NT2/D1 (cell line): ENCODE results near the gene ZSWIM4.
"Not testable (repeated sequence)": the region's sequence is repeated elsewhere in the genome, so short reads cannot be mapped to it uniquely, and the experiment has no call there.

Experiments
- DNase-seq: peaks from one replicate; pipeline ENCODE4 v3.0.0-alpha.2; 2011; ENCODE audit warnings: low read depth, low spot score
- H3K27me3 ChIP-seq: 2 replicates; pipeline ENCODE4 v1.6.0; 2011; ENCODE audit warnings: mild to moderate bottlenecking; ENCODE audit not compliant: insufficient read length, insufficient read depth
- H3K36me3 ChIP-seq: 2 replicates; pipeline ENCODE4 v1.6.1; 2011; ENCODE audit warnings: mild to moderate bottlenecking, low read length, mixed read lengths; ENCODE audit not compliant: insufficient read depth, insufficient read length
- H3K4me1 ChIP-seq: 2 replicates; pipeline ENCODE4 v1.5.1; 2011; ENCODE audit not compliant: insufficient read depth, insufficient read length
- H3K4me3 ChIP-seq: 2 replicates; pipeline ENCODE4 v1.5.1; 2011; ENCODE audit warnings: low read depth; ENCODE audit not compliant: insufficient read length
- H3K9ac ChIP-seq: 2 replicates; pipeline ENCODE4 v1.6.0; 2011; ENCODE audit warnings: low read depth; ENCODE audit not compliant: insufficient read length
- H3K9me3 ChIP-seq: 2 replicates; pipeline ENCODE4 v1.5.1; 2011; ENCODE audit warnings: mild to moderate bottlenecking, low read length; ENCODE audit not compliant: insufficient read depth
- SUZ12 ChIP-seq: IDR thresholded peaks from 2 replicates; pipeline ENCODE4 v1.6.1; 2011; ENCODE audit not compliant: insufficient read length, insufficient read depth; ENCODE audit errors: extremely low read depth
- YY1 ChIP-seq: IDR thresholded peaks from 2 replicates; pipeline ENCODE4 v1.6.1; 2011; ENCODE audit not compliant: insufficient read length, insufficient read depth
- ZNF274 ChIP-seq: IDR thresholded peaks from 2 replicates; pipeline ENCODE4 v1.6.1; 2011; ENCODE audit warnings: mild to moderate bottlenecking, low read depth, low read length

ZSWIM4 gene

DNA sequence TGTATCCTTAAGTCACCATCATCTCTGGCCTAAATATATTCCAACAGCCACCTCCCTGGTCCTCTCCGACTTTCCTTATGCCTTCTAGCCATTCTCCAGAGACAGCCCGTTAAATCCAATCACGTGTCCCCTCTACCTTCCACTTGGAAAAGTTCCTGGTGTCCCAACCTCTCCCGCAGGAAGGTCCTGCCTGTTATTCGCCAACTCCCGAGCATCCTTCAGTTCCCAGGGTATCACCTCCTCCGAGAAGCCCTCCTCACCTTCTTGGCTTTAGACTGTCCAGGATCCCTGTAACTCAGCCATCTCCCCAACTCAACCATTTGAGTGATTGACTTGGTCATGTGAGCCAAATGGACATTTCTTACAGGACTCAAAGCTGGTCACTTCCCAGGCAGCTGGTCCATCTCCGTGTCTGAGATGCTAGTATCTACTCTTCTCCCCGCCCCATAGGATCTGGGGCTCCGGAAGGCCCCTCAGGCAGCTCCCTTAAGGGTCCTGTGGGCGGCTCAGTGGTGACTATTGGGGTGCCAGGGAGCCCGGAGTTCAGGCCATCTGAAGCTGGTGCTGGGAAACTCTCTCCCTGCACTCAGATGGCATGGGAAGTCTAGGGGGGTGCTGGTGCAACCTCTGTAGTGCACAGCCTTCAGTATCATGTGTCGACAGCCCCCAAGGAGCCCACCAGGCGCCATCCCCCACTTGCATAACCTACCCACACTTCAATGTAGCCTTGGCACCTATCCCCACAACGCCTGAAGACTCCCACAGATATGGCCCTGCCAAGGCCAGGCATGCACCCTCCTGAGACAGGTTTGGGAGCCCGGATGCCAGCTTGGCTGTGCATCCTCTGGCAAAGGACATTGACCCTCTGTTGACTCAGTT, 53.8 kb downstream of the ZSWIM4 start:
- no peaks in the 10 kb centered on the region for H3K9me3 ChIP-seq
- DNase-seq = no peak
- no peak overlapping the region for H3K4me3 ChIP-seq
- peaks cover 20% of the 10 kb centered on the region for H3K4me1 ChIP-seq
- H3K27me3 ChIP-seq = no peaks in the 10 kb centered on the region
- no peaks in the 10 kb centered on the region for H3K36me3 ChIP-seq
- TF ChIP-seq YY1 = no peak
- TF ChIP-seq SUZ12 = no peak
- TF ChIP-seq ZNF274 = no peak
- H3K9ac ChIP-seq = peak overlapping the region; percentile 42

DNA sequence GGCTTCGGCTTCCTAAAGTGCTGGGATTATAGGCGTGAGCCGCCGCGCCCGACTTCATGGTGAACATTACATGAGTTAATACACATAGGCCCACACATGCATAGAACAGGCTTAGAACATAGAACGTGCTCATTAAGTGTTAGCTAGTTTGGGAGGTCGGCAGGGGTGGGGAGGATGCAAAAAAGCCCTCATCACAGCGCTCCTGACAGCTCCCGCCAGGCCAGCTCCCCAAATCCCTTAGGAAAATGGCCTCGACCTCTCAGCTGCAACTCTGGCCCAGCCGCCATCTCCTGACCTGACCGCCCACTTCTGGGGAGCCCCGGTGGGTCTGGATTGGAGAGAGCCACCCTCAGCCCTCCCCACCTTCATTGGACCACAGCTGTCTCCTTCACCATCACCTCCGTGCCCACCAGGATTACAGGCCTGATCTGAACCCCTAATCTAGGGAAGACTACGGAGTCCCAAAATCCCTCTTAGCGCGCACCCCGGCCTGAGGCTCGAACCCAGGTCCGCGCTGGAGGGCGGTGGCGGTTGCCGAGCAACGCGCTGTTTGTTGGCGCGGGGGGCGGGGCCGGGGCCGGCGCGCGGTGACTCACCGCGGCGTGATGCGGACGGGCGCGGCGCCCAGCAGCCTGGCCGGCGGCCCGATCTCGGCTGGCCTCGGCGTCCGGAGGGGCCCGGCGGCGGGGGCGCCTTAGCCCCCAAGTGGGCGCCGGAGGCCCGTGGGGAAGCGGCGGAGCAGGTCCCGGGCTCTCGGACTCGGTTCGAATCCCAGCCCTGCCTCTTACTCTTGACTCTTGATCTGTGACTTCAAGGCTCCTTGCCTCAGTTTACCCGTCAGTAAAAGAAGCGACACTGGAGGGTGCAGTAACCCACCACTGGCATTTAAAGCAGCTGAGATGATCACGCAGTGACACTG, 55.0 kb downstream of the ZSWIM4 start:
- no peaks in the 10 kb centered on the region for H3K9me3 ChIP-seq
- H3K27me3 ChIP-seq = no peaks in the 10 kb centered on the region
- peaks cover 19% of the 10 kb centered on the region for H3K4me1 ChIP-seq
- no peaks in the 10 kb centered on the region for H3K36me3 ChIP-seq
- no peak for TF ChIP-seq SUZ12
- no peak for TF ChIP-seq ZNF274
- TF ChIP-seq YY1 = no peak
- H3K9ac ChIP-seq = peak overlapping the region; percentile 71
- peak; percentile 80 for DNase-seq
- H3K4me3 ChIP-seq = peak overlapping the region; percentile 12

DNA sequence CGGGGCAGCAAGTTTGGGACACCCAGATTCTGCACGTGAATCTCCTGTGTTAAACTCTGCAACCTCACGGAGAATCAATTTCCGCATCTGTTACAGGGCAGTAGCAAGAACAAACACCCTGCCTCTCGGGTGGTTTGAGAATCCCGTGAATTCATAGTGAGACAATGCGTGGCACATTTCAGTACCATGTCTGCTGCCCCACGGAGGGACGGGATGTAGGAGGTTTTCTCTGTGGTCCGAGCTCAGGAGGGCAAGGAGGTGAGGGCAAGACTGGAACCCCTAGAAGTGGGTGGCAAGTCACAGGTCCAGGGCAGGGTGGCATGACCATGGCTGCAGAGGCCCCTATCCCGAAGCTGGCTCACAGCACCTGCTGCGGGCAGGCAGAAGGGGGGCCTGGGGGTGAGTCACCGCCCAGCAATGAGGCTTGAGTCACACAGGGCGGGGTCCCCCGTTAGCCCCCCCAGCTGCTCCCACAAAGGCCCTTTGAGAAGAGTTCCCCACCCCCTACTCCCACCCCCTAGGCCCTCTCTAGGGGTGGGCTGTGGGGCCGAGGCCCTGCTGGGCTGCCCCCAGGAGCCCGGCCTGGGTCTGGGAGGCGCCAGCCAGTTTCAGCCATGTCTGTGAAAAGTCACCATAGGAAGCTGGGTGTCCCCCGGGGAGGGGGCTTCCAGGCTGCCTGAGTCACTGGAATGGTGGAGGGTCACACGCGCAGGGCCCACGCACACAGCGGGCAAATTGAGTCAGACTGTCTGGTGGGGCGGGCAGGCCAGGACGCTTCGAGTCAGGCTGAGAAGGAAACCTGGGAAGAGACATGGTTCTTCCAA, 55.9 kb downstream of the ZSWIM4 start:
- Histone ChIP-seq H3K36me3 (no peaks in the 10 kb centered on the region), H3K27me3 (no peaks in the 10 kb centered on the region), H3K9ac (peak overlapping the region; percentile 82), H3K4me3 (peak overlapping the region; percentile 12), H3K4me1 (peaks cover 18% of the 10 kb centered on the region), H3K9me3 (no peaks in the 10 kb centered on the region)
- TF ChIP-seq ZNF274 (no peak), YY1 (no peak), SUZ12 (no peak)
- DNase-seq = no peak

GRCh38 chr19:13851734-13852114, 56.5 kb downstream of the ZSWIM4 start:
- H3K27me3 ChIP-seq, H3K9me3 ChIP-seq, DNase-seq, H3K36me3 ChIP-seq: not testable (repeated sequence)
- H3K4me3 ChIP-seq = peak overlapping the region; percentile 10
- H3K4me1 ChIP-seq = peaks cover 13% of the 10 kb centered on the region
- H3K9ac ChIP-seq = peak overlapping the region; percentile 82

- peaks cover 11% of the 10 kb centered on the region for H3K4me1 ChIP-seq
- DNase-seq, H3K27me3 ChIP-seq, H3K4me3 ChIP-seq, H3K36me3 ChIP-seq, H3K9me3 ChIP-seq, H3K9ac ChIP-seq: not testable (repeated sequence)
Measured at GRCh38 chr19:13852171-13852707, 57.0 kb downstream of the ZSWIM4 start.

DNA sequence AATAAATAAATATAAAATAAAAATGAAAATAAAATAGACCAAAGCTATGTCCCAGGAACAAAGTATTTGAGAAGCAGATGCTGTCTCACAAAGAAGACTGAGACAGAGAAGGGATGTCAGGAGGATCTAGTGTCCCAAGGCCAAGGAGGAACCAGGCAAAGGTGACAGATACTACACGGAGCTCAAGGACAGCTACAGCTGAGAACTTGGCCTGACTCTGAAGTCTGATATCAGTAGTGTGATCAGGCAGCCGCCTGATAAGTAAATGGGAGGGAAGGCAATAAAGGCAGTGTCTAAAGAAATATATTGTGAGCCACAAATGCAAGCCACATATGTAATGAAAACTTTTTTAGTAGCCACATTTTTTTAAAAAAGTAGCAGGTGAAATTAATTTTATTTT, 61.3 kb downstream of the ZSWIM4 start:
- Histone ChIP-seq H3K9me3 (no peaks in the 10 kb centered on the region), H3K4me1 (peaks cover 13% of the 10 kb centered on the region), H3K4me3 (no peak overlapping the region), H3K9ac (no peak overlapping the region), H3K27me3 (no peaks in the 10 kb centered on the region), H3K36me3 (no peaks in the 10 kb centered on the region)
- no peak for TF ChIP-seq ZNF274
- no peak for TF ChIP-seq SUZ12
- TF ChIP-seq YY1 = no peak
- DNase-seq = no peak

DNA sequence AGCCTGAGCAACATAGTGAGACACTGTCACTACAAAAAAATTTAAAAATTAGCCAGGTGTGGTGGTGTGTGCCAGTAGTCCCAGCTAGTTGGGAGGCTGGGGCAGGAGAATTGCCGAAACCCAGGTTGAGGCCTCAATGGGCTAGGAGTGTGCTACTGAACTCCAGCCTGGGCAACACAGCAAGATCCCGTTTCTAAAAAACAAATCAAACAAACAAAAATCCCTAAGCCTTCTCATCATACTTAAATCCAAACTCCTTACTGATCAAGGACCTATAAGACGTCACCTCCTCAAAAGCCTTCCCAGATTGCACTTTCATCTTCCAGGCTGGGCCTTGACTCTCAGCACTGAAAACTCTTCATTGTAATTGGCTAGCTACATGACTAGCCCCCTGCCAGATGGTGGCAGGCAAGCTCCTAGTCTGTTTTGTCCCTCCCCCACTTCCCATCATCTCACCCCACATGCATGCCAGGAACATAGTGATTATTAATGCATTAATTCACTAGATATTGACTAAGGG, 64.2 kb downstream of the ZSWIM4 start:
- H3K36me3 ChIP-seq = no peaks in the 10 kb centered on the region
- peaks cover 14% of the 10 kb centered on the region for H3K27me3 ChIP-seq
- no peak for DNase-seq
- TF ChIP-seq ZNF274 (no peak), YY1 (no peak), SUZ12 (no peak)
- H3K4me3 ChIP-seq = no peak overlapping the region
- peaks cover 26% of the 10 kb centered on the region for H3K4me1 ChIP-seq
- H3K9ac ChIP-seq = no peak overlapping the region
- no peaks in the 10 kb centered on the region for H3K9me3 ChIP-seq
